GM19467 (cell line): ENCODE measurements around the gene TMEM139.
"Not testable (repeated sequence)": the region's sequence is repeated elsewhere in the genome, so short reads cannot be mapped to it uniquely, and the experiment has no call there.

Experiments
- ATAC-seq: cut with Tn5 transposase; IDR thresholded peaks from one replicate; pipeline ENCODE4 v1.9.1; 2021; ENCODE audit warnings: mild to moderate bottlenecking, moderate library complexity; ENCODE audit not compliant: unreplicated experiment

TMEM139 gene

GRCh38 chr7:143287935-143288826 lies 3.4 kb downstream of the TMEM139 start, which contains the start of gene CASP2:
CASP2 (plus strand) TSS chr7:143288351; CDS start chr7:143288456, 105 bp downstream.
- ATAC-seq: peak; percentile 90

DNA sequence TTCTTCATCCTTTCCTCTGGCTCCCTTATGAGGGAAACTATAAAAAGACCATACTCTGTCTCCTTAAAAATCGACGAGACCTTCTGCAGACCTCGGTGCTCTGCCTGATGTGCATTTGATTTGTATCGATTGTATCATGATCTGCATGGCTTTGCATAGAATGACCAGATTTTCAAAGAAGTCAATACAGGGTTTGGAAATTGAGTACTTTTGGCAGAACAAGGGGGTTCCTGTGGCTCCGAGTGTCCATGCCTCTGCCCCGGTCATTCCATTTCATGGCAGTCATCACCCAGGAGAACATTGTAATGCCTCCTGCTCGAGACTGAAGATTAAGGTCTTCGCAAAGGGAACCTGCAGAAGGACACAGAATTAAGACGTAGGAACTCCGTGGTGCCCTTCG lies 4.1 kb downstream of the TMEM139 start:
- ATAC-seq: peak; percentile 0

DNA sequence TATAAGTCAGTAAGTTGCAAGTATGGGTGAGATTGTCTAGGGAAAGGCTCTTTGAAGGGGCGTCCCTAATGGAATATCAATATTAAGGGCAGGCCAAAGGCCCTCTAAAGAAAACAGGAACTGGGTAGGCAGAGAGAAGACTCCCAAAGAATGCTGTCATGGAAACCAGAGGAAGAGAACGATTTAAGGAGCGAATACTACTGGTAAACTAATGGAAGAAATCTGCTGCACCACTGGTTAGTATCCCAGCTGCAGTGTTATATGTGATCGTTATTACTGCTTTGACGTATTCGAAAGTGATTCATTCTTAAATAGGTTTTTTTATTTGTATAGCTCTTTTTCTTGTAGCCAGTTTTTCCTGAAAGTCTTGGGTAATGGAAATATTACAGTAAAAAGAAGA lies 4.7 kb downstream of the TMEM139 start:
- ATAC-seq: no peak

- not testable (repeated sequence) for ATAC-seq
Measured at GRCh38 chr7:143289888-143290287, 5.1 kb downstream of the TMEM139 start.

- ATAC-seq: no peak
Measured at GRCh38 chr7:143290293-143290692, 5.5 kb downstream of the TMEM139 start.

DNA sequence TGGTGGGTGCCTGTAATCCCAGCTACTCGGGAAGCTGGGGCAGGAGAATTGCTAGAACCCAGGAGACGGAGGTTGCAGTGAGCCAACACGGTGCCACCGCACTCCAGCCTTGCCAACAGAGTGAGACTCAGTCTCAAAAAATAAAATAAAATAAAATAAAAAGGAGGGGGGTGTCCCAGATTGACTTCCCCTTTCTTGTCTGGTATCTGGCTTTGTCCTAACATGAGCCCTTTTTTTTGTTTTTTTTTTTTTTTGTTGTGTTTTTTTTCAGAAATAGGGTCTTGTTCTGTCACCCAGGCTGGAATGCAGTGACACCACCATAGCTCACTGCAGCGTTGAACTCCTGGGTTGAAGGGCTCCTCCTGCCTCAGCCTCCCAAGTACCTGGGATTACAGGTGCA lies 8.1 kb downstream of the TMEM139 start:
- ATAC-seq: no peak

DNA sequence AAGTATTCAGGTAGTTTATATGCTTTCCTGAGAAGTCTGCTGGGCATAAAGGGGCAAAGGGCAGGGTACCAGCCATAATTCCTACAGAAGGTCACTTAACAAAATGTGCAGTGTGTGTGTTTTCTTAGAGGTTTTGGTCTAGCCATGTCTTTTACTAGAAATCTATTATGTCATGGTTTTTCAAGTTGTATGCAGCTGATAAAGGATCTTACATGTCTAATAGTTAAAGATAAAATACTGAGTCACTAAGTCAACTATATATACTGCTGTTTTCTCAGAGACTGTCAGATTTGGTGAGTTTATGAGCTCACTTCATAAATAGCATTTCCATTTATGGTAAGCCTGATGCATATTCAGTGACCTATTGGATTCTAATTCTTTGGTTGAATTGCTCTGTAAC lies 11.1 kb downstream of the TMEM139 start:
- no peak for ATAC-seq

GRCh38 chr7:143296686-143297085 lies 11.9 kb downstream of the TMEM139 start:
- no peak for ATAC-seq

- no peak for ATAC-seq
Measured at GRCh38 chr7:143299346-143299745, 14.6 kb downstream of the TMEM139 start.

DNA sequence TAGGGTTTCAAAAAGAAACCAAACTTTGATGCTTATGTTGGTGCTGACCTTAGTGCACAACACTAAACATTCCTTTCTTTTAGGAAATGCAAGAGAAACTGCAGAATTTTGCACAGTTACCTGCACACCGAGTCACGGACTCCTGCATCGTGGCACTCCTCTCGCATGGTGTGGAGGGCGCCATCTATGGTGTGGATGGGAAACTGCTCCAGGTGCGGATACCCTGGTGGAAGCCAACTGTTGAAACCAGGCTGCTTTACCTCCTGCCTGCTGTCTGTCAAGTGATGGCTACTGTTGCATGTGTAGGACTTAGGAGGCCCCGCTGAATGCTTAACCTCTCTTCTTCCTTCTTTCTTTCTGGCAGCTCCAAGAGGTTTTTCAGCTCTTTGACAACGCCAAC lies 15.1 kb downstream of the TMEM139 start:
- ATAC-seq: no peak

DNA sequence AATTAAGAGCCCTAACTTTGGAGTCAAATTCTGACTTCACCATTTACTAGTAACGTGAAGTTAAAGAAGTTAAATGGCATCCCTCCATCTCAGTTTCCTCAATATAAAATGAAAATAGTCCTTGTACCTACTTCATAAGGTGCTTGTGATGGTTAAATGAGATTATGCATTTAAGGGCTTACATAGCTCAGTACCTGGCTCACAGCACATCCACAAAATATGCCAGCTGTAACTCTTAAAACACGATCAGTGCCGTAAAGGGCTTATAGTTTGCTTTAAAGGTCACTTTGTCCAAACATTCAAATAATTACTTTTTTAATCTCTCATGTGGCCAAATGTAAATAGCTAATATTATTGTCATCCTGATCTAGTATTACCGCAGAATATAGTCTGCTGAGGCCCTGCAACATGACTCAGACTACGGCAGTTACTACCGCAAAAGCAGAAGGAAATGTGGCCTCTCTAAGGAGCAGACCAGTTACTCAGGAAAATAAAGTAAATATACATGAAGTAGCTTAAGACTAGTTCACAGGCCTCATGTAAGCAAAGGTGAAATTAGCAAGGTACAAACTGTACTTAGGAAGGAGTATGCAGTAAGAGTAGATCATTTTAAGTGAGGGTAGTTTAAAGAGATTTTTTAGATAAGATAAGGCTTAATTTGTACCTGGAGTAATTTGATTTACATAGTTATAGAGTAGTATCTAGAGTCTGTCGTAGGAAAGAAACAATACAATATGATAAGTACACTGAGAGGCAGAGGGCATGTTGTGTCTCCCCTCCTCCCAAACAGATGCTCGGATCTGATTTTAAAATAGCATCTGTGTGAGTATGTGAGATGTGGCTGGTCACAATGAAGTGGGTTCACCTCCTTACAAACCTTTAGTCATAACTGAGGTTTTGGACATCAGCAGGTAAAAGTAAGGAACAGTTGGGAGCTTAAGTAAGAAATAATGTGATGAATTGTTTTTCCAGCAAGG lies 16.5 kb downstream of the TMEM139 start:
- ATAC-seq: no peak

DNA sequence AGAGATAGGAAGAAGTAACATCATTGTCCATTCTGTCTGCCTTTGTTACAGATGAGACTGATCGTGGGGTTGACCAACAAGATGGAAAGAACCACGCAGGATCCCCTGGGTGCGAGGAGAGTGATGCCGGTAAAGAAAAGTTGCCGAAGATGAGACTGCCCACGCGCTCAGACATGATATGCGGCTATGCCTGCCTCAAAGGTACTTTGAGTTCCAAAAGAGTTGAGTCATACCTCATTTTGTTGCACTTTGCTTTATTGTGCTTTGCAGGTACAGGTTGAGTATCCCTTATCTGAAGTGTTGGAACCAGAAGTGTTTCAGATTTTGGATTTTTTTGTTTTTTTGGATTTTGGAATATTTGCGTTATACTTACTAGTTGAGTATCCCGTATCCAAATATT lies 19.0 kb downstream of the TMEM139 start:
- no peak for ATAC-seq

- ATAC-seq: no peak
Measured at GRCh38 chr7:143304938-143305337, 20.2 kb downstream of the TMEM139 start.

DNA sequence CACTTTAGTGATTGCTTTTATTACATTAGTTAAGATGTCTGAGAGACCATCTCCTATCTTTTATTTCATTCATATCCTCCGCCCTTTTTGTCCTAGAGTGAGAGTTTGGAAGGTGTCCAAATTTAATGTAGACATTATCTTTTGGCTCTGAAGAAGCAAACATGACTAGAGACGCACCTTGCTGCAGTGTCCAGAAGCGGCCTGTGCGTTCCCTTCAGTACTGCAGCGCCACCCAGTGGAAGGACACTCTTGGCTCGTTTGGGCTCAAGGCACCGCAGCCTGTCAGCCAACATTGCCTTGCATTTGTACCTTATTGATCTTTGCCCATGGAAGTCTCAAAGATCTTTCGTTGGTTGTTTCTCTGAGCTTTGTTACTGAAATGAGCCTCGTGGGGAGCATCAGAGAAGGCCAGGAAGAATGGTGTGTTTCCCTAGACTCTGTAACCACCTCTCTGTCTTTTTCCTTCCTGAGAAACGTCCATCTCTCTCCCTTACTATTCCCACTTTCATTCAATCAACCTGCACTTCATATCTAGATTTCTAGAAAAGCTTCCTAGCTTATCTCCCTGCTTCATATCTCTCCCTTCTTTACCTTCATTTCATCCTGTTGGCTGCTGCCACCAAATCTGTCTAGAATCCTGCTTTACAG lies 20.8 kb downstream of the TMEM139 start:
- no peak for ATAC-seq

DNA sequence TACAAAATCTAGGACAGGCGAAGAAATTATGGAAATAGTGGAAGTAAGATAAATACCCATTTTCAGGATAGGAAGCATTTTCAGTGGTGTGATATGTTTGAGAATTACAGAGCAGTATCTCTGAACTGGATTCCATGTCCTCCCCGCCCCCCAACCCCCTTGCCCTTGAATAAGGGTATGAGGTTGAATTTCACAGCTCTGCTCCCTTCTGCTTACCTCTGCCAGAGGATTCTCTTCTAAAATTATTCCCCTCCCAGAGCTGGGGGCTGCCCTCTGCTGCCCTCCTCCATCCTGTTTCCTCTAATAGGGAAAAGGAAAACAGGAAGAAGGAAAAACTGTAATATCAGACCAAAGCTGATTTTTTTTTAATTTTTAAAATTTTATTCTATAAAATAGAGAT lies 23.9 kb downstream of the TMEM139 start:
- ATAC-seq: no peak

- no peak for ATAC-seq
Measured at GRCh38 chr7:143314127-143314526, 29.4 kb downstream of the TMEM139 start.

DNA sequence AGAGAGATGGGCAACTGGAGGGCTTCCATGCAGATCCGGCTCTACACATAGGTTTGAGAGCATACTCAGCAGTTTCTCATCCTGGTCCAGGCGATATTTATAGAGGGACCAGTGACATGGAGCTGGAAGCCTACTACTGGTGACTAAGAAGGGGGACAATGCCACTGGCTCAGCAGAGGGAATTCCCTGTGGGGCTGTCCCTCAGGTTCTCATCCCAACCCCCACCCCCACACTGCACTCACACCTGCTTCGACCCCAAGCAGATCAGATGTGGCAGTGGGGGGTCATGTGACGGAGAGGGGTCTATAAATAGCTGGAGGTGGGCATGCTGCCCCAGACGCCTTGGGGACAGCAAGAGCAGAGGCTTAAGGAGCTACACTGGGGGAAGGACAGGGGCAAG lies 31.0 kb downstream of the TMEM139 start, which contains the start of gene CLCN1:
CLCN1 (plus strand) TSS at position 336 of the 400 bp plus-strand sequence. CDS start 102 bp downstream, outside the sequence.
- no peak for ATAC-seq

DNA sequence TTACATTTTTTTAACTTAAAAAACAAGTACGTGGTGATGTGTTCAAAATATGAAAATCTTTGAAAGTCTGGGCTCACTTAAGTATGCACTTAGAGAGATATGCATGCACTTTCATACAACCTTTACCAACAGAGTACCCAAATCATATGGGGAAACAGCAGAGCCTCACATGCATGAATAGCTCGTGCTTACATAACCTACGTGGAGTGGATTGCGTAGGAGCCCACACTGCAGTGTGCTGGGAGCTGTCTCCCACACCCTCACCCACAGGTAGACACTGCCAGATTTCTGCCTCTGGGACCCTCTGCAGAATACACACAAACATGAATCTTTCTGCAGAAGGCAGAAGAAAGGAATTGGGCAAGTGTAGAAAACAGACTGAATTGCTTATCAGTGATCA lies 31.7 kb downstream of the TMEM139 start:
- ATAC-seq: no peak

DNA sequence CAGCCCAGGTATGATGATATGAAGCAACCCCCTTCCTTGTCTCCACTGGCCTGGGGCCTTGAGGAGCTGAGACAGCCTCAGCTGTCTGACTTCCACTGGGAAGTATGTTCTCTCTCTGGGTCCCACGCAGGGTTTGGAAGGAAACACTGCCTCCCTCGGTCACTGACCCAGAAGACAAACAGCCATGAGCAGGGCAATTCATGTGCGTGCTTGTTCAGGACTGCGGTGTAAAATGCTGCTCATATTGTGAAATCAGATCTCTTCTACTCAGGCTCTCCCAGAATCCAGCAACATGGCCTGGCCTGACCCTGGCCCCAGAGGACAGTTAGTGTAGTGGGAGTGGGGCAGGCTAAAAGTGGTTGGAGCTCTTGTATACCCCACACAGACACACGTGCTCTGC lies 33.9 kb downstream of the TMEM139 start:
- no peak for ATAC-seq

DNA sequence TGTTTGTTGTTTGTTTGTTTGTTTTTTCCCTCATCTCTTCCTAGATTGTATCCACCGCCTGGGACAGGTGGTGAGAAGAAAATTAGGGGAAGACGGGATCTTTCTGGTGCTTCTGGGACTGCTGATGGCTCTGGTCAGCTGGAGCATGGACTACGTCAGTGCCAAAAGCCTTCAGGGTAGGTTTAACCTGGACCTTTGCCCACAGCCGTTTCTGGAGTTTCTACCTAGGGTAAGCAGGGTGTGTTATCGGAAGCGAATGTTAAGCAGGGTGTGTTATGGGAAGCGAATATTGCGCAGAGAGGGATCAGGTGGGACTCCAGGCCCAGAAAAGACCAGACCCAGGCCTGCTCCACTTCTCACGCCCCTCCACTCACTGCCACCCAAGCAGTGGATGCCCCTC lies 35.9 kb downstream of the TMEM139 start:
- ATAC-seq: no peak

DNA sequence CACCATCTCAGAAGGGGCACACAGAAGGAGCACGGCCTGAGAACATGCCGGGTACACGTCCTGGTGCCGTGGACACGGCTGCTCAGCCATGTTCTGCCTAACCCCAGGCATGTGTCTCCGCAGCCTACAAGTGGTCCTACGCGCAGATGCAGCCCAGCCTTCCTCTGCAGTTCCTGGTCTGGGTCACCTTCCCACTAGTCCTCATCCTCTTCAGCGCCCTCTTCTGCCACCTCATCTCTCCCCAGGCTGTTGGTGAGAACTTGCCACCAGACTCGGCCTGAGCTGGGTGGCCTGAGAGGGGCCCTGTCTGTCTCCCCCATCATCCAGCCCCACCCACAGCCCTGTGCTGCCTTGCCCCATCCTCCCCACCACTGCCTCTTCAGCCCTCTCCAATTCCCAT lies 36.5 kb downstream of the TMEM139 start:
- no peak for ATAC-seq
